Gastrocnemius medialis (tissue), 4 donors: ENCODE data around the gene ZNF415.

Source experiments
- CTCF ChIP-seq, 5 experiments: fragments of 450-650 bp in 3 of 5; fragments of 200-600 bp in 2 of 5; sonication (generic) in 2 of 5; IDR thresholded peaks in 4 of 5; conservative IDR thresholded peaks in 1 of 5; 1 replicate in 4 of 5; 2 replicates in 1 of 5; pipeline ENCODE4 v1.5.1; 2016 to 2019; ENCODE audit warnings: antibody characterized with exemption in 5 of 5, mild to moderate bottlenecking in 3 of 5, moderate library complexity in 3 of 5
- POLR2A ChIP-seq, 2 donors: fragments of 450-650 bp; IDR thresholded peaks; one replicate each; pipeline ENCODE4 v1.6.1; 2017; ENCODE audit warnings: antibody characterized with exemption in 2 of 2, mild to moderate bottlenecking in 2 of 2, moderate library complexity in 2 of 2

GRCh38 chr19:53102756-53103233 is 29.9 kb downstream of the ZNF415 start:
- TF ChIP-seq CTCF (IDR thresholded peaks at IDR 0.05 in 4 of 5, conservative IDR thresholded peaks at IDR 0.05 in 1 of 5) (no peak), POLR2A (IDR thresholded peaks at IDR 0.05) (no peak)
